DND-41 (cell line): ENCODE data around the gene DSCAM.

Source experiments
- EZH2 ChIP-seq: IDR thresholded peaks from 3 replicates; pipeline ENCODE4 v1.6.1; 2012; ENCODE audit warnings: borderline replicate concordance, low read depth, mild to moderate bottlenecking, moderate library complexity, low read length, inconsistent platforms; ENCODE audit not compliant: severe bottlenecking
- TF ChIP-seq, protein P1 (sequence below): IDR thresholded peaks from 2 replicates; pipeline ENCODE4 v1.5.1; 2012; ENCODE audit warnings: borderline replicate concordance, low read length, moderate library complexity, mild to moderate bottlenecking; ENCODE audit not compliant: poor library complexity, severe bottlenecking; ENCODE audit errors: extremely low read depth

DNA sequence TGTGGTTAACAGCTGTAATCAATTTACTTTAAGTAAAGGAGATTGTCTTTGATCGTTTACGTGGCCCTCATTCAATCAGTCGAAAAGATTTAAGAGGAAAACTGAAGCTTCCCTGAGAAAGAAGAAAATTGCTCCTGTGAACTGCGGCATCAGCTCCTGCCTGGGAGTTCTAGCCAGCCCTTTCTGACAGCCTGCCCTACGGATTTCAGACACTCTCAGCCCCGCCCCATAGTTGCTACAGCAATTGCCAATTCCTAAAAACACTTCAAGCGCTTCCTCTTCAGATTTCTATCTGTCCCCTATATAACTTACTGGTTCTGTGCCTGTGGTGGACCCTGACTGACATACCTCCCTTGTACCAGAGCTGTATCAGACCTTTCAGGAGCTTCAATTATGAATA, 277.6 kb downstream of the DSCAM start:
- TF ChIP-seq, protein P1, sequence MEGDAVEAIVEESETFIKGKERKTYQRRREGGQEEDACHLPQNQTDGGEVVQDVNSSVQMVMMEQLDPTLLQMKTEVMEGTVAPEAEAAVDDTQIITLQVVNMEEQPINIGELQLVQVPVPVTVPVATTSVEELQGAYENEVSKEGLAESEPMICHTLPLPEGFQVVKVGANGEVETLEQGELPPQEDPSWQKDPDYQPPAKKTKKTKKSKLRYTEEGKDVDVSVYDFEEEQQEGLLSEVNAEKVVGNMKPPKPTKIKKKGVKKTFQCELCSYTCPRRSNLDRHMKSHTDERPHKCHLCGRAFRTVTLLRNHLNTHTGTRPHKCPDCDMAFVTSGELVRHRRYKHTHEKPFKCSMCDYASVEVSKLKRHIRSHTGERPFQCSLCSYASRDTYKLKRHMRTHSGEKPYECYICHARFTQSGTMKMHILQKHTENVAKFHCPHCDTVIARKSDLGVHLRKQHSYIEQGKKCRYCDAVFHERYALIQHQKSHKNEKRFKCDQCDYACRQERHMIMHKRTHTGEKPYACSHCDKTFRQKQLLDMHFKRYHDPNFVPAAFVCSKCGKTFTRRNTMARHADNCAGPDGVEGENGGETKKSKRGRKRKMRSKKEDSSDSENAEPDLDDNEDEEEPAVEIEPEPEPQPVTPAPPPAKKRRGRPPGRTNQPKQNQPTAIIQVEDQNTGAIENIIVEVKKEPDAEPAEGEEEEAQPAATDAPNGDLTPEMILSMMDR = no peak
- TF ChIP-seq EZH2 = no peak
